HUDEP-2 (cell line): Measurements from ENCODE around the gene LGR6.
"Not testable (repeated sequence)": the region's sequence is repeated elsewhere in the genome, so short reads cannot be mapped to it uniquely, and the experiment has no call there.

ENCODE experiments used
- DNase-seq, 76 experiments: peaks; one replicate each; lab custom pipeline; 2025; ENCODE audit not compliant: unreplicated experiment in 76 of 76; lab: John Stamatoyannopoulos, UW

LGR6 gene

DNA sequence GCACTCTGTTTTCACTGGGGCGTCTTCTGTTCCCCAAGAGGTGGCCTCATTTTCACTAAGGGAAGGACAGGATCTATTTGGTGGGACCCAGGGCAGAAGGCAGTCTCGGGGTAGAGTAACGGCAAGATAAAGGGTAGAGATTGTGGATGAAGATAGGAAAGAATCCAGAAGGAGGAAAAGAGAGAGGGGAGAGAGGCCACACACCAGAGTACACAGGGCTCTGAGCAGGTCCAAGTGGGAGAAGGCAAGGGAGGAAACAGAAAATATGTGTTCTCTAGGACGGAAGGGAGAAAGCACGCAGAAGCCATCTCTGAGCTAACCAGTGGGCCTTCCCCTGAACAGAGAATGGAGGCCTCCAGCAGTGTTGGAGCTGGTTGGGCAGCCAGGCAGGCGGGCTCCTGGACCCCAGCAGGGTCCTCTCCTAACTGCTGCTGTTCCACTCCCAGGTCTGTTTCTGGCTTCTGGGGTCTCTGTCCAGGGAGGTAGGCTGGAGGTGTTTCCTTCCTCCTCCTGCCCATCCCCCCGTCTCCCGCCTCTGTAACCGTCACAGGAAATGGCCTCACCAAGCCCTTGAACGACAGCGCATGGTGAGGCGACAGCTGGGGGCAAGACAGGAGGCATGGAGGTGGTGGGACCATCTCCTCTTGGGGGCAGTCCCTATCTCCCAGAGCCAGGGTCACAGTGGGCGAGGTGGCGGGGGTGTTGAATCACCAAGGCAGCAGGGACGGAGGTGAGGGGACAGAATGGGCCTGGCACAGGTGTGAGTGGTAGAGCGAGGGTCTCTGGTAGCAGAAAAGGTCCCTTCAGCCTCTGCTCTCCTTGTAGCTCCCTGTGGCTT, 33.8 kb upstream of the LGR6 start:
- peak in 62 of 76 experiments; percentile 13 to 82 (median 59) for DNase-seq

DNA sequence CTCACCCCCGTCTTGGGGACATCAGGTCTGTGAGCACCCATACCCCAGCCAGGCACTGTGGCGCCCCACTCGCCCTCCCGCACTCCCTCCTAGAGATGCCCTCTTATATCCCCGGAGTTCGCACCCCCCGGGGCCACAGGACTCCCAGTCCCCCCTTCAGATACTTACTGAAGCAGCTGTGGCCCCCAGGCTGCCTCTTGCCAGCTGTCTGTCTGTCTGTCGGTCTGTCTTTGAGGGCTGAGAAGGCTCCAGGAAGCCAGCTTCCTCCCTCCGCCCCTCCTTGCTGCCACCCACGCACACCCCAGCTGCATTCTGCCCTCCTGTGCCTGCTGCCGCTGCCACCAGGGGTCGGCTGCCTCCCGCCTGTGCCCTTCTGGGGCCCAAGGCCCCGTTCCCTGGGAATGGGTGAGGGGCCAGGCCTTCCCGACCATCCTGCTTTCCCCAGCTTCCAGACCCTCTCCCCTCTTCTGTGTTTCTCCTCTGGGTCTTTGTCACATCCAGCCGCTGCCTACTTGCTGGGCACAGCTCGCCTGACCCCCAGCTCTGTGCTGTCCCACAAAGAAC, 33.1 kb upstream of the LGR6 start, which contains the start of gene PTPN7:
PTPN7 (minus strand) TSS at position 226 of the 564 bp plus-strand sequence. CDS start 1,200 bp downstream, outside the sequence.
- DNase-seq: peak in 74 of 76 experiments; percentile 16 to 88 (median 74)

GRCh38 chr1:202161151-202162046, 32.2 kb upstream of the LGR6 start:
- peak in 12 of 76 experiments; percentile 7 to 54 (median 28) for DNase-seq

- peak in 24 of 76 experiments; percentile 14 to 60 (median 32) for DNase-seq
These were observed 31.6 kb upstream of the LGR6 start for GRCh38 chr1:202162047-202162417.

- peak in 8 of 76 experiments; percentile 12 to 33 (median 20) for DNase-seq
These were observed 30.9 kb upstream of the LGR6 start for GRCh38 chr1:202162418-202163280.

- DNase-seq: no peak
These were observed 30.0 kb upstream of the LGR6 start for GRCh38 chr1:202163281-202164270.

DNA sequence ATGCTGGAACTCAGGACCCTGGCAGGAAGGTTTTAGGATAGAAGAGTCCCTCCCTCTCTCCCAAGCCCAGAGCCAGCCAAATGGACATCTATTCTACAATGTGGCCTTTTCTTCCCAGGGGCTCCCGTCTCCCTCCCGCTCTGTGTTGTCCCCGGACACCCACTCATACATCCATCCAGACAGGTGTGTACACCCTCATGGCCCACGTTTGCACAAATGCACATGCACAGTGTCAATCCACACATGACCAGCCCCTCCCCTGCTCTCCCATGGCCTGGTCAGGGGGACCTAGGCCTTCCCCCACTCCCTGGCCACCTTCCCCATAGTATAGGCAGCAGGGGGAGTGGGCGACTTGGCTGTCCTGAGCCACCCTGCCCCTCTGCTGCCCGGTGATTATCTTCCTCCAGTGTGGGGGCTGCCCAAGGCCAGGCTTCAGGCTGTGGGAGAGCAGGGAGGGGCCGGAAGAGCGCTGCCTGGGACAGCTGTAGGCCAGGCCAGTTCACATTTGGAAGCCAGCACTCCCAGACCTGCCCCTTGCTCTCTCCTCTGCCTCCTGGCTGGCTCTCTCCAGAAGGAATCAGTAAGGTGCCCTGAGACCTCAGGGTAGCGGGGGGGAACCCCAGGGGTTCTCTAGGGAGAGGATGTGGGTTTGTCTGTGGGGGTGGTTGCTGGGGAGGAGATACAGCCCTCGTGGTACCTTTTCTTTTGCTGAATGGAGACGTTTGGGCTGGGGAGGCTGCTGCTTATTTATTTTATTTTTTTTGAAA, 29.1 kb upstream of the LGR6 start:
- DNase-seq: peak in 13 of 76 experiments; percentile 12 to 57 (median 27)

DNA sequence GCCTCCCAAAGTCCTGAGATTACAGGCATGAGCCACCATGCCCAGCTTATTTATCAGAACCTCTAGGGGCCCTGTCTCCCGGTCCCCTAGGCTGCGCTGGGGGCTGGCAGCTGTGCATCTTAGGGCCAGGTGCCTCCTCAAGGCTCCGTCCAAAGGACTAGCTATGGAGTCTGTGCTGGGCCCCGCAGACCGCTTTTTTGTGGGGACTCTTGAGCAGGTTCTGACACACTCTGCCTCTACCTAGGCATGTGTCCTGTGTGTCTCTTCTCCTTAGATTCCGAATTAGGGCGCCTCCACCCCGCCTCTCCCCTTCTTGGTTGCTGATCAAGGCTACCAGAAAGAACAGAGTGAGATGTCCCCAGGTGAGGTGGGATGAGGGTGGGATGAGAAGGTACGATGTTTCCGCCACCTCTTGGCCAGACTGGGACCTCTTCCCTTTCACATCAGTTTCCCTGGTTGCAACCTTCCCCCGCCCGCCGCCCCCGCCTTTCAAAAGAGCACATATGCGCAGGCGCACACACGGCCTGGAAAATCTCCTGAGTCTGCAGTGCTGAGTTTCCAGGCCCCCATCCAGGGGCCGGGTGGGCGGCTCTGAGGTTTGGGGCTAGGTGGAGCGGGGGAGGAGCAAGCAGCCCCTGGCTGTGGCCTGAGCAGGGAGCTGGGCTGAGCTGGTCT, 28.2 kb upstream of the LGR6 start:
- peak in 12 of 76 experiments; percentile 11 to 75 (median 38) for DNase-seq

DNA sequence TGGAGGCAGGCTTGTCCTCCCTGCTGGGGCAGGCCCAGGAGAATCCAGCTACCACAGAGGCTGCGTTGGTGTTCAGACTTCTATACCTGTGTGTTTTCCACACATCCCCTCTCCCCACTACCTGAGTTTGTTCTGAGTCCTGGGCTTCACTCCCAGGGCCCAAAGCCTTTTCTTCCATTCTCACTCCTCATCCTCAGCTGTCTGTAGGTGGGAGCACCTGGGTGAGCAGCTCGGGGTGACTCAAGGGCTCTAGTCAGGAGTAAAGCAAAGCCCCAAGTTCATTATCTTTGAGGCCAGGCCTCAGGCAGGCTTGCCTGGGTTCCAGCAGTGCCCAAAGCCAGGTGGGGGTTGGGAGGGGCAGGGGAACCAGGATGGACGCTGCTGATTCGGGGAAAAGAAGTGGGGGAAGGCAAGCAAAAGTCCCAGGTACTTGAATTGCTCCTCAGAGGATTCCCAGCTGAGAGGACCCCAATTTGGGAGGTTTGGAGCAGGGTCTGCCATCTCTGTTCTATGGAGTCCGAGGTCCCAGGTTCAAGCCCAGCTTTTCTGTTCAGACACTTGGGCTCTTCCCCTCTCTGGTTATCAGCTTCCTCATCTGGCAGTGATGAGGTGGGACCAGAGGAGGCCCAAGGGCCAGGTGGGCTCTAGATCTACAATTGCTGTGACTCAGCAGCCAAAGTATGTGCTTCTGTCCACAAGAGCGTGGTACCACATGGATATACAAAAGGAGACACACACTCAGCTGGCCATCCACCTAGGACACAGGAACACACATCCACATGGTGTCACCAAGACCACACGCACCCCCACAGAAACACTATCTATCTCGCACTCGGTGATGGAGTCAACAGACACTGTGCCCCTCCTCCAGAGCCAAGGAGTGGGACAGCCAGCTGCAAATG, 27.4 kb upstream of the LGR6 start:
- DNase-seq: peak in 10 of 76 experiments; percentile 7 to 64 (median 23)

DNA sequence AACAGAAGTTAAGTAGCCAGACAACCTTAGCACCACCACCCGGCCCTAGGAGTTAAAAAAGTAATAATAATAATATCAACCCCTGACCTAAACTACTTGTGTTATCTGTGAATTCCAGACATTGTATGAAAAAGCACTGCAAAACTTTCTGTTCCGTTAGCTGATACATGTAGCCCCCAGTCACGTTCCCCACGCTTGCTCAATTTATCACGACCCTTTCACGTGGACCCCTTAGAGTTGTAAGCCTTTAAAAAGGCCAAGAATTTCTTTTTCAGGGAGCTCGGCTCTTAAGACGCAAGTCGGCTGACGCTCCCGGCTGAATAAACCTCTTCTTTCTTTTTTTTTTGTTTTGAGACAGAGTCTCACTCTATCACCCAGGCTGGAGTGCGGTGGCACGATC, 26.5 kb upstream of the LGR6 start:
- DNase-seq: not testable (repeated sequence)

- no peak for DNase-seq
These were observed 25.7 kb upstream of the LGR6 start for GRCh38 chr1:202167708-202168415.

GRCh38 chr1:202168861-202169260, 24.7 kb upstream of the LGR6 start:
- no peak for DNase-seq

GRCh38 chr1:202170726-202171125, 22.9 kb upstream of the LGR6 start:
- no peak for DNase-seq

- no peak for DNase-seq
These were observed 22.1 kb upstream of the LGR6 start for GRCh38 chr1:202171292-202172014.

- no peak for DNase-seq
These were observed 21.6 kb upstream of the LGR6 start for GRCh38 chr1:202172015-202172355.
